HEK293T (cell line): Measurements from ENCODE around the gene KIF3A.

Experiments
- CTCF ChIA-PET: fragments of 350-600 bp; formaldehyde crosslinking; extraction: SDS; loops from one replicate; lab custom pipeline; 2021; ENCODE audit warnings: antibody characterized with exemption, inconsistent platforms; lab: Yijun Ruan, JAX
- POLR2A ChIA-PET: fragments of 350-600 bp; formaldehyde crosslinking; extraction: SDS; loops from one replicate; lab custom pipeline; 2020; ENCODE audit warnings: antibody characterized with exemption, inconsistent platforms; lab: Yijun Ruan, JAX
- DNase-seq: peaks from one replicate; pipeline ENCODE4 v3.0.0; 2012; ENCODE audit warnings: mixed read lengths; ENCODE audit errors: extremely low spot score
- ARNT ChIP-seq: fragments of 450-650 bp; IDR thresholded peaks from 2 replicates; pipeline ENCODE4 v1.6.1; 2017; ENCODE audit warnings: mild to moderate bottlenecking
- BHLHE40 ChIP-seq: fragments of 450-650 bp; IDR thresholded peaks from 2 replicates; pipeline ENCODE4 v1.6.1; 2016; ENCODE audit warnings: mild to moderate bottlenecking, moderate library complexity, borderline replicate concordance
- CTBP1 ChIP-seq: fragments of 450-650 bp; IDR thresholded peaks from 2 replicates; pipeline ENCODE4 v1.6.1; 2016; ENCODE audit warnings: borderline replicate concordance
- ELF4 ChIP-seq: fragments of 450-650 bp; IDR thresholded peaks from 2 replicates; pipeline ENCODE4 v1.6.1; 2017; ENCODE audit warnings: antibody characterized with exemption
- FOXA1 ChIP-seq: fragments of 450-650 bp; IDR thresholded peaks from 2 replicates; pipeline ENCODE4 v1.6.1; 2016; ENCODE audit warnings: mild to moderate bottlenecking
- FOXK2 ChIP-seq: fragments of 450-650 bp; IDR thresholded peaks from 2 replicates; pipeline ENCODE4 v1.6.1; 2016; ENCODE audit warnings: mild to moderate bottlenecking
- FOXM1 ChIP-seq: fragments of 450-650 bp; IDR thresholded peaks from 2 replicates; pipeline ENCODE4 v1.6.1; 2017; ENCODE audit warnings: mild to moderate bottlenecking, borderline replicate concordance
- HDGF ChIP-seq: fragments of 450-650 bp; IDR thresholded peaks from 2 replicates; pipeline ENCODE4 v1.6.1; 2017; ENCODE audit warnings: antibody characterized with exemption, borderline replicate concordance
- L3MBTL2 ChIP-seq: fragments of 450-650 bp; conservative IDR thresholded peaks from 2 replicates; pipeline ENCODE4 v1.6.1; 2016; ENCODE audit warnings: mild to moderate bottlenecking
- LEF1 ChIP-seq: fragments of 450-650 bp; IDR thresholded peaks from 2 replicates; pipeline ENCODE4 v1.6.1; 2017; ENCODE audit warnings: mild to moderate bottlenecking, borderline replicate concordance
- NFRKB ChIP-seq: fragments of 450-650 bp; IDR thresholded peaks from 2 replicates; pipeline ENCODE4 v1.6.1; 2016; ENCODE audit warnings: mild to moderate bottlenecking, moderate library complexity
- SP1 ChIP-seq: fragments of 450-650 bp; IDR thresholded peaks from 2 replicates; pipeline ENCODE4 v1.6.1; 2017
- SUZ12 ChIP-seq: fragments of 450-650 bp; IDR thresholded peaks from 2 replicates; pipeline ENCODE4 v1.6.1; 2016; ENCODE audit warnings: mild to moderate bottlenecking
- TARDBP ChIP-seq: fragments of 450-650 bp; IDR thresholded peaks from 2 replicates; pipeline ENCODE4 v1.6.1; 2016
- ZNF384 ChIP-seq: fragments of 450-650 bp; IDR thresholded peaks from 2 replicates; pipeline ENCODE4 v1.6.1; 2016
- TF ChIP-seq, protein P1 (sequence below): fragments of 450-650 bp; IDR thresholded peaks from 2 replicates; pipeline ENCODE4 v1.6.1; 2016

The KIF3A gene

DNA sequence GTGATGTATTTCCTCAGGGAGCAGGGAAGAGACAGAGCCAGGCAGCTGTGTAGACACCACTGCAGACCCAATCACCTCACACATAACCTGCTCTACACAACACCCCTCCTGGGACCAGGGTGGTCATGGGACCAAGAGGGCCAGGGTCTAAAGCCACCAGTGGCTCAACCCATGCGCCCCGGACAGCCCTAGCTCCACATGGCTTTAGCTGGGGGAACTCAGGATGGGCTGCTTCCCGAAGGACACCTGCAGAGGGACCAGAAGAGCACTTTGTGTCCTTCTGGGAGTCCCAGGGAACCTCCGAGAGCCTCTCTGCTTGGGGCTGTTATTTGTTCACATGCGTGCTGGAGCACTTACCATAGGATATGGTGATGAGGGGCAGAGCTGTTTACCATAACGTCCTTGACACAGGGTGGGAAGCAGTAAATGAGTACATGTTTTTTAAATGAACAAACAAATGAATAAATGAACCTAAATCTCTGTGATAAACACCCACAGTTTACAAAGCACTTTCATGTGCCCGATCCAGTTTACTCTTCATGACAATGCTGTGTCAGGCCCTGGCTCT, 27.4 kb upstream of the KIF3A start:
- DNase-seq = no peak
- POLR2A ChIA-PET = interaction anchor here (0.6 kb wide), 1 partner anchor 19 kb away, joined by 3 read pairs; no protein-coding TSS in a partner anchor
- CTCF ChIA-PET = no interaction called here

DNA sequence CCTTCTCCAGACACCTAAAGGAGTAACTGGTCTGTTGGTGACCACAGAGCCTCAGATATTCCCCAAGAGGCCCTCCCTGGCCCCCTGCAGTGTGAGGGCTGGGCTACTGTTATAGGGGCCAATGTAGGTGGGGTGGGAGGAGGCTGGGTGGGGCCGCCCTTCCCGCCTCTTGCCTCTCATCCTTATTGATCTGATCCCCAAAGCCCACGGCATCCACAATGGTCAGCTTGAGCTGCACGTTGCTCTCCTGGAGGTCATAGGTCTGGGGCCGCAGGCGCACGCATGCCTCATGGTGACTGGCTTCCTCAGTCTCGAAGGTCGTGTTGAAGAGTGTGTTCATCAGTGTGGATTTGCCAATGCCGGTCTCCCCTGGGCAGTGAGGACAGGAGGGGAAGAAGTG, 26.7 kb upstream of the KIF3A start:
- DNase-seq = no peak
- no peak for TF ChIP-seq FOXM1
- TF ChIP-seq L3MBTL2 = no peak
- TF ChIP-seq ELF4 = no peak
- no peak for TF ChIP-seq LEF1
- TF ChIP-seq SUZ12 = no peak
- no peak for TF ChIP-seq HDGF
- TF ChIP-seq BHLHE40 = no peak
- TF ChIP-seq, protein P1, sequence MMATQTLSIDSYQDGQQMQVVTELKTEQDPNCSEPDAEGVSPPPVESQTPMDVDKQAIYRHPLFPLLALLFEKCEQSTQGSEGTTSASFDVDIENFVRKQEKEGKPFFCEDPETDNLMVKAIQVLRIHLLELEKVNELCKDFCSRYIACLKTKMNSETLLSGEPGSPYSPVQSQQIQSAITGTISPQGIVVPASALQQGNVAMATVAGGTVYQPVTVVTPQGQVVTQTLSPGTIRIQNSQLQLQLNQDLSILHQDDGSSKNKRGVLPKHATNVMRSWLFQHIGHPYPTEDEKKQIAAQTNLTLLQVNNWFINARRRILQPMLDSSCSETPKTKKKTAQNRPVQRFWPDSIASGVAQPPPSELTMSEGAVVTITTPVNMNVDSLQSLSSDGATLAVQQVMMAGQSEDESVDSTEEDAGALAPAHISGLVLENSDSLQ = no peak
- no peak for TF ChIP-seq NFRKB
- TF ChIP-seq ZNF384 = no peak
- no peak for TF ChIP-seq SP1
- no peak for TF ChIP-seq ARNT
- TF ChIP-seq CTBP1 = no peak
- no peak for TF ChIP-seq FOXK2
- TF ChIP-seq FOXA1 = no peak
- TF ChIP-seq TARDBP = no peak
- ChIA-PET POLR2A (interaction anchor here (0.6 kb wide), 1 partner anchor 290 kb away, joined by 3 read pairs; no protein-coding TSS in a partner anchor), CTCF (no interaction called here)

More for the DNA sequence above, 27.4 kb upstream of the KIF3A start:
- no peak for TF ChIP-seq ZNF384
- no peak for TF ChIP-seq NFRKB
- no peak for TF ChIP-seq FOXK2
- TF ChIP-seq LEF1 = no peak
- no peak for TF ChIP-seq HDGF
- no peak for TF ChIP-seq ARNT
- TF ChIP-seq SP1 = no peak
- TF ChIP-seq TARDBP = no peak
- TF ChIP-seq, protein P1 = no peak
- TF ChIP-seq L3MBTL2 = no peak
- no peak for TF ChIP-seq BHLHE40
- TF ChIP-seq CTBP1 = no peak
- TF ChIP-seq FOXA1 = no peak
- TF ChIP-seq FOXM1 = no peak
- TF ChIP-seq SUZ12 = no peak
- no peak for TF ChIP-seq ELF4

DNA sequence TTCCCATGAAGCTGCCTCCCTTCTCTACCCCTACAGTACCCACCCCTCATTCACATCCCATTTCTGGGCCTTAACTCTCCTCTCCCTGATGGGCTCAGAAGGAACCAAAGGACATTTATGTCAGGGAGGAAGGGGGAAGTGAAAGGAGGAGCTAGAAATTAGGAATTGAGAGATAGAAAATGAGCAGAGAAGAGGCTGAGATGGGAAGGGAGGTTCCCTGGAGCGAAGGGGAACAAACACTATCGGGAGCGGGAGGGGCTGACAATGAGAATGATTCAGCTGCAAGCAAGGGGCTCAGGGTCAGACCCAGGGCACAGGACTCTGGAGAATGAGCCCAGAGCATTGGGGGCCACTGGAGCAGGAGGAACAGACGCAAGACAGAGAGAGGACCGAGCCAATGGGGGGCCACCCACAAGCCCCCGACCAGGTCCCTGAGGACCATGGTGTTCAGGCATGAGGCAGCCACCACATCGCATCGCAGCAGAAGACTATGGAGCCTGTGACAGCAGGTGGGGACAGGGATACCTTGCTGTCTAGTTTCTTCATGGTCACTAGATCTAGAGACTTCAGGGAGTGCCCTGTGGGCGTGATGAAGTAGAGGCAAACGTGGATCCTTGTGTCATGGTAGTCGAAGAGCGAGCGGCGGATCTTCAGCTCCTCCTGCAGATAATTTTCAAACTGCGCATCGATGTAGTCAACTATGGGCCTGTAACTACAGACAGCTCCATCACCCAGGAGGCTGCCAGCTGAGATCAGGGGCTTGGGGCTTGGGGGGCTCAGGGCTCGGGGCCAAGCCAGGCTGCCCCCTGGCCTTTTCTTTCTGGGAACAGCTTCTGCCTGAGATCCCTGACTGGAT, 26.1 kb upstream of the KIF3A start:
- ChIA-PET CTCF (no interaction called here), POLR2A (interaction anchor here (0.6 kb wide), 1 partner anchor 290 kb away, joined by 3 read pairs; no protein-coding TSS in a partner anchor)
- DNase-seq = no peak
- TF ChIP-seq FOXM1 = no peak
- TF ChIP-seq LEF1 = no peak
- TF ChIP-seq SP1 = no peak
- no peak for TF ChIP-seq ELF4
- no peak for TF ChIP-seq BHLHE40
- TF ChIP-seq TARDBP = no peak
- TF ChIP-seq HDGF = no peak
- no peak for TF ChIP-seq L3MBTL2
- TF ChIP-seq NFRKB = no peak
- no peak for TF ChIP-seq CTBP1

DNA sequence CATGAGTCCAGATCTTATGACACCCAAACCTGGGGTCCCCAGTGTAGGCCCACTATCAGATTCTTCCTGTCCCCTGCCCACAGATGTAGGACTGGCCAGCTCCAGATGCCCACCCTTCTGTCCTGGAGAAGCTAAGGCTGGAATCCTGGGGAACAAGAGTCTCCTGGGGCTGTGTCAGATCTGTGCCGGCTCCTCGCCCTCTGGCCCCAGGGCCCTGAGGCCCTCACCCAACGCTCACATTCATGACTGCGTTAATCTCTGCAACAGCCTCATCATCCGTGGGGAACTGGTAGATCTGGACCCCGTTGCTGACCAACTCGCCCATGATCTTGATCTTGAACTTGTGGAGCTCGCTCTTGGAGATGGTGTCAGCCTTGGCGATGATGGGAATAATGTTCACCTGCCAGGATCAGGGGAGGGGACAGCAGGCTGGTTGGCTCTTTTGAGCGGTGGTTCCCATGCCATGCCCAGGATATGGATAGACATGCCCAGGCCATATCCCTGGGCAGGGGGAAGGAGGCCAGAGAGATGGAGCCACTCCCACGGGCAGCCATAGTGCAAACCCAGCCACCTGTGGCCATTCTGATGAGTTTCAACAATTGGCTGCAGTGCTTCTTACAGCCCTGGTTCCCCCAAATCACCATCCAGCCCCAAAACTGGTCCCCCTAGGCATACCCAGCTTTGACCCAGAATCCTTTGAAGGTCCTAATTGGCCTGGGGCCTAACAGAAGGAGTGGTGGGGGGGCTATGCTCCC, 25.1 kb upstream of the KIF3A start:
- TF ChIP-seq FOXK2 (no peak), TARDBP (no peak), L3MBTL2 (no peak), SP1 (no peak), FOXA1 (no peak), ELF4 (no peak), BHLHE40 (no peak), ZNF384 (no peak), LEF1 (no peak)
- CTCF ChIA-PET = no interaction called here
- no peak for DNase-seq
- POLR2A ChIA-PET = no interaction called here

DNA sequence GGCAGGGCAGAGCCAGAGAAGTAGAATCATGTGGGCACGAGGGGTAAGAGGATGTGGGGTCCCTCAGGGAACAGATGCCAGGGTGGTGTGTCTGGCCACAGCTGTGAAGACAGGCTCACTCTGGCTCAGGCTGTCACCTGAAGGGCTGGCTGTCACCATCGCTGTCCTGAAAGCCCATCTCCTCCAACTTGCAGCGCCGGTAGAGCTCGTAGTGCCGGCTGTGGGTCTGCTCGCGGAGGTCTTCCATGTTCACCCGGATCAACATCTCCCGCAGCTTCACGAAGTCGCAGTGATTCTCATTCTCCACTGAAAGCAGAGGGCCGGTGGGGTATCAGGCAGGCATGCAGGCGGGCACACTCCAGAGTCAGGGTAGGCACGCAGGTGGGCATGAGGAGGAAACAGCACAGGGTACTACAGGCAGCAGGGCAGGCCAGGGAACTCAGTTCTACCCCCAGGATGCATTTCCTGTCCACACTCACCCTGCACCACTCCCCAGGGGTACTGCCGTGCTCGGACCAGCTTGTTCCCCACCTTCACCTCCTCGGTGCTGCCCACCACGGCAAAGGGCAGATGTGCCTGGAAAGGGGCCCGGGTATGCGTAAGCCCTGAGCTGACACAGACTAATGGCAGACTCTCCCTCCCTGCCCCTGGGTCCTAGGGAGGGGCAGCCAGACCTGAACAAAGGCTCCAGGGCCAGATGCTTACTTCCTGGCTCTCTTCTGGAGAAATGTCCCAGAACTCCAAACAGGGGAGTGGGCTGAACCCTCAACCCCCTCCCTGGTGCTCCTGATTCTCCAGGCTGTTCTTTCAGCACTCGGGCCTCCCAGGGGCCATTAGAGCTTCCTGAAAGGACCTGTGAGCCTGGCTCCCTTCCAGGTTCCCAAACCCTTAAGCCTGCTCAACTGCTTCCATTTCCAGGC, 24.2 kb upstream of the KIF3A start:
- POLR2A ChIA-PET = no interaction called here
- CTCF ChIA-PET = no interaction called here

More for the DNA sequence above, 24.2 kb upstream of the KIF3A start:
- DNase-seq = no peak
- TF ChIP-seq HDGF (no peak), NFRKB (no peak), TARDBP (no peak), ZNF384 (no peak), CTBP1 (no peak), ARNT (no peak)
